ENCODE measurements around the gene ANK3. TPM values are rescaled to one million over a fixed set of nuclear protein-coding genes. Genes with fewer than 3 reads are reported as not detected.
A peak's percentile ranks its signal among the peaks of the same experiment; 100 is the strongest.

The ANK3 gene
- total RNA-seq, 1 experiment from 2014 or later = 15.3 TPM

DNA sequence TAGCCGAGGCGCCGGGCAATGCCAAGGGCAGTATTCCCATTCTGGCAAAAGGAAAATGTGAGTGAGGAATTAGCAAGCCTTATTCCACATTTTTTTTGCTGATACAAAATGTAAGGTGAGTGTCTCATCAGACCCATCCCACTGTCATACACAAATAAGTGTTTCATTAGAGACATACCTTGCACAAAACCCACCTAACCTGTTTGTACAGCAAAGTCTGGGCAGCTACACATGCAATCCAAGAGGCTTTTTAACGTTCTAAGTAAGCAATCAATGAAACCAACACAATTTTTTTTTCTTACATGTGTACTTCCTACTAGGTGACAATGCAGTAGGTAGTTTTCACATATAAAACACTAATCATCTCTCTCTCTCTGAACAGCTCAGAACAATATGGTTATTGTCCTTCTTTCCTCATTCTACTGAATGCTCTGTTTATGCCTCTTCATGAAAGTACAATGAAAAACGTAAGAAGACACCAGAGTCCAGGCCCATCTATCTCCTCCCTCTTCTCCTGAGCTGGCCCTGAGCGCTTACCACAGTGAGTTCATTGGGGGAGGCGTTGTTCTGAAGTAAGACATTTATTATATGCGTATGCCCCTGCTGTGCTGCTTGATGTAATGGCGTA lies 217.2 kb downstream of the ANK3 start:
- no peaks in the 10 kb centered on the region for H4K20me1 ChIP-seq (ENCODE audit: insufficient read depth)
- intact Hi-C loops (cut with micrococcal nuclease) = no loop called here
- H3K79me2 ChIP-seq (ENCODE audit: insufficient read depth, low read length) = no peaks in the 10 kb centered on the region
- ChIA-PET RAD21 (ENCODE audit: low non-redundant PET in 1 of 2, low total read pairs in 2 of 2, uncharacterized antibody in 2 of 2, unreplicated experiment in 2 of 2) (no interaction called here), POLR2A (no interaction called here), CTCF (no interaction called here)
- ATAC-seq (peak; percentile 46; the same call in 1 of the 2 replicates), DNase-seq (ENCODE audit: low read depth, low spot score) (no peak)
- H3K4me3 ChIP-seq (replicated peaks in 1 of 2; ENCODE audit: low read depth in 1 of 2, low read length in 2 of 2) = no peak overlapping the region
- H3K9me3 ChIP-seq (ENCODE audit: control insufficient read depth in 1 of 2, insufficient read depth in 1 of 2, low read depth in 1 of 2, low read length in 2 of 2) = no peaks in the 10 kb centered on the region
- BruUV-seq (replicated peaks) = no TSS peak
- no peak for TF ChIP-seq EZH2 (IDR thresholded peaks at IDR 0.05)
- no peak for TF ChIP-seq CBX3 (IDR thresholded peaks at IDR 0.05; ENCODE audit: low read depth)
- no peak for TF ChIP-seq ZFX (IDR thresholded peaks at IDR 0.05)
- TF ChIP-seq, protein P1, sequence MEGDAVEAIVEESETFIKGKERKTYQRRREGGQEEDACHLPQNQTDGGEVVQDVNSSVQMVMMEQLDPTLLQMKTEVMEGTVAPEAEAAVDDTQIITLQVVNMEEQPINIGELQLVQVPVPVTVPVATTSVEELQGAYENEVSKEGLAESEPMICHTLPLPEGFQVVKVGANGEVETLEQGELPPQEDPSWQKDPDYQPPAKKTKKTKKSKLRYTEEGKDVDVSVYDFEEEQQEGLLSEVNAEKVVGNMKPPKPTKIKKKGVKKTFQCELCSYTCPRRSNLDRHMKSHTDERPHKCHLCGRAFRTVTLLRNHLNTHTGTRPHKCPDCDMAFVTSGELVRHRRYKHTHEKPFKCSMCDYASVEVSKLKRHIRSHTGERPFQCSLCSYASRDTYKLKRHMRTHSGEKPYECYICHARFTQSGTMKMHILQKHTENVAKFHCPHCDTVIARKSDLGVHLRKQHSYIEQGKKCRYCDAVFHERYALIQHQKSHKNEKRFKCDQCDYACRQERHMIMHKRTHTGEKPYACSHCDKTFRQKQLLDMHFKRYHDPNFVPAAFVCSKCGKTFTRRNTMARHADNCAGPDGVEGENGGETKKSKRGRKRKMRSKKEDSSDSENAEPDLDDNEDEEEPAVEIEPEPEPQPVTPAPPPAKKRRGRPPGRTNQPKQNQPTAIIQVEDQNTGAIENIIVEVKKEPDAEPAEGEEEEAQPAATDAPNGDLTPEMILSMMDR (IDR thresholded peaks at IDR 0.05 in 2 of 3, conservative IDR thresholded peaks at IDR 0.05 in 1 of 3; ENCODE audit: borderline replicate concordance in 1 of 3, insufficient read depth in 1 of 3, low read depth in 2 of 3, low read length in 2 of 3) = no peak
- no peak for TF ChIP-seq FOSL1 (IDR thresholded peaks at IDR 0.05; ENCODE audit: low read depth)
- TF ChIP-seq, protein P2, sequence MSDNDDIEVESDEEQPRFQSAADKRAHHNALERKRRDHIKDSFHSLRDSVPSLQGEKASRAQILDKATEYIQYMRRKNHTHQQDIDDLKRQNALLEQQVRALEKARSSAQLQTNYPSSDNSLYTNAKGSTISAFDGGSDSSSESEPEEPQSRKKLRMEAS (IDR thresholded peaks at IDR 0.05) = no peak
- TF ChIP-seq, protein P3, sequence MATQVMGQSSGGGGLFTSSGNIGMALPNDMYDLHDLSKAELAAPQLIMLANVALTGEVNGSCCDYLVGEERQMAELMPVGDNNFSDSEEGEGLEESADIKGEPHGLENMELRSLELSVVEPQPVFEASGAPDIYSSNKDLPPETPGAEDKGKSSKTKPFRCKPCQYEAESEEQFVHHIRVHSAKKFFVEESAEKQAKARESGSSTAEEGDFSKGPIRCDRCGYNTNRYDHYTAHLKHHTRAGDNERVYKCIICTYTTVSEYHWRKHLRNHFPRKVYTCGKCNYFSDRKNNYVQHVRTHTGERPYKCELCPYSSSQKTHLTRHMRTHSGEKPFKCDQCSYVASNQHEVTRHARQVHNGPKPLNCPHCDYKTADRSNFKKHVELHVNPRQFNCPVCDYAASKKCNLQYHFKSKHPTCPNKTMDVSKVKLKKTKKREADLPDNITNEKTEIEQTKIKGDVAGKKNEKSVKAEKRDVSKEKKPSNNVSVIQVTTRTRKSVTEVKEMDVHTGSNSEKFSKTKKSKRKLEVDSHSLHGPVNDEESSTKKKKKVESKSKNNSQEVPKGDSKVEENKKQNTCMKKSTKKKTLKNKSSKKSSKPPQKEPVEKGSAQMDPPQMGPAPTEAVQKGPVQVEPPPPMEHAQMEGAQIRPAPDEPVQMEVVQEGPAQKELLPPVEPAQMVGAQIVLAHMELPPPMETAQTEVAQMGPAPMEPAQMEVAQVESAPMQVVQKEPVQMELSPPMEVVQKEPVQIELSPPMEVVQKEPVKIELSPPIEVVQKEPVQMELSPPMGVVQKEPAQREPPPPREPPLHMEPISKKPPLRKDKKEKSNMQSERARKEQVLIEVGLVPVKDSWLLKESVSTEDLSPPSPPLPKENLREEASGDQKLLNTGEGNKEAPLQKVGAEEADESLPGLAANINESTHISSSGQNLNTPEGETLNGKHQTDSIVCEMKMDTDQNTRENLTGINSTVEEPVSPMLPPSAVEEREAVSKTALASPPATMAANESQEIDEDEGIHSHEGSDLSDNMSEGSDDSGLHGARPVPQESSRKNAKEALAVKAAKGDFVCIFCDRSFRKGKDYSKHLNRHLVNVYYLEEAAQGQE (IDR thresholded peaks at IDR 0.05; ENCODE audit: low read depth) = no peak
- no peak for TF ChIP-seq SRF (IDR thresholded peaks at IDR 0.05; ENCODE audit: low read depth)
- no peak for TF ChIP-seq EGR1 (IDR thresholded peaks at IDR 0.05; ENCODE audit: low read depth)
- no peak for TF ChIP-seq JUND (IDR thresholded peaks at IDR 0.05)
- TF ChIP-seq EZH2phosphoT487 (IDR thresholded peaks at IDR 0.05; ENCODE audit: borderline replicate concordance) = no peak
- no peak for TF ChIP-seq SP1 (IDR thresholded peaks at IDR 0.05; ENCODE audit: low read depth)
- TF ChIP-seq, protein P4, sequence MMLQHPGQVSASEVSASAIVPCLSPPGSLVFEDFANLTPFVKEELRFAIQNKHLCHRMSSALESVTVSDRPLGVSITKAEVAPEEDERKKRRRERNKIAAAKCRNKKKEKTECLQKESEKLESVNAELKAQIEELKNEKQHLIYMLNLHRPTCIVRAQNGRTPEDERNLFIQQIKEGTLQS (IDR thresholded peaks at IDR 0.05) = no peak
- TF ChIP-seq YY1 (IDR thresholded peaks at IDR 0.05; ENCODE audit: extremely low read depth, insufficient replicate concordance, low read depth, low read length) = no peak
- no peak for TF ChIP-seq CEBPB (IDR thresholded peaks at IDR 0.05; ENCODE audit: low read depth)
- TF ChIP-seq SIN3A (IDR thresholded peaks at IDR 0.05; ENCODE audit: low read depth) = no peak
- H2AFZ ChIP-seq (ENCODE audit: low read depth, low read length, poor library complexity, severe bottlenecking) = no peak overlapping the region
- H3K27ac ChIP-seq (ENCODE audit: low read depth, low read length) = no peak overlapping the region
- no peaks in the 10 kb centered on the region for H3K36me3 ChIP-seq (ENCODE audit: control insufficient read depth in 1 of 2, insufficient read depth in 2 of 2, low read length in 2 of 2)
- H3K27me3 ChIP-seq (ENCODE audit: insufficient read depth, low read length) = no peaks in the 10 kb centered on the region
- no peak overlapping the region for H3K9ac ChIP-seq (ENCODE audit: low read length)
- no peaks in the 10 kb centered on the region for H3K9me2 ChIP-seq (ENCODE audit: insufficient read depth)
- 0 out of 2 replicates have a peak overlapping the region, but pooled peaks have one; percentile 14 for H3K4me2 ChIP-seq (ENCODE audit: low read length)
- H3K4me1 ChIP-seq (ENCODE audit: control insufficient read depth in 1 of 2, insufficient read depth in 2 of 2, low read length in 2 of 2) = peaks cover 3 to 10% of the 10 kb centered on the region in 2 experiments; a peak in 2 of 4 replicates
